ENCODE data around the gene CCNY.
"Not testable (repeated sequence)": the region's sequence is repeated elsewhere in the genome, so short reads cannot be mapped to it uniquely, and the experiment has no call there.

CCNY gene

DNA sequence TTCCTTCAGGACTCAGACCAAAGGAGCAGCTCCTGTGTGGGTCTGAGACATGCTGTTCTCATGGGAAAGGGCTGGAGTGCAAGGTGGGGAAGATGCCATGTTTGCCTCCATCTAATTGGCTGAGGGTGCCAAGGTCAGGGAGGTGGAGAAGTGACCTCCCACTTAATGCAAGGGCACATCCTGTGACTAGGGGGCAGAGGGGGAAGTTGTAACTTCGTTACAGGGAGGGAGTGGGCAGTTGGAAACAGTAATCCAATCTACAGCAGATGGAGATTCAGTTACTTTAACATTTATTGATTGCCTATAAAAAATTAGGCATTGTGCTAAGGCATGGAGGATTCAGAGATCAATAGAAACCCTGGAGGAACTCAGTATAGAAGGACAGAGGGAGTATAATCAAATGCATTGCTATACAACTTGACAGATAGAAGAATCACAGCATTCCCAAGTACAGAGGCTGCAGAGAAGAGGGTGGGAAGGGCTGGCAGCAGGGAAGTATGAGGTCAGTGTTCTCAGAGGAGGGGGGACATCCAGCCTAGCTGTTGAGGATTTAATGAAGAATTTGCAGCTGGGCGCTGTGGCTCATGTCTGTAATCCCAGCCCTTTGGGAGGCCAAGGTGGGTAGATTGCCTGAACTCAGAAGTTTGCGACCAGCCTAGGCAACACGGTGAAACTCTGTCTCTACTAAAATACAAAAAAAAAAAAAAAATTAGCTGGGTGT is 75.9 kb downstream of the CCNY start:
- DNase-seq = peak; percentile 58

DNA sequence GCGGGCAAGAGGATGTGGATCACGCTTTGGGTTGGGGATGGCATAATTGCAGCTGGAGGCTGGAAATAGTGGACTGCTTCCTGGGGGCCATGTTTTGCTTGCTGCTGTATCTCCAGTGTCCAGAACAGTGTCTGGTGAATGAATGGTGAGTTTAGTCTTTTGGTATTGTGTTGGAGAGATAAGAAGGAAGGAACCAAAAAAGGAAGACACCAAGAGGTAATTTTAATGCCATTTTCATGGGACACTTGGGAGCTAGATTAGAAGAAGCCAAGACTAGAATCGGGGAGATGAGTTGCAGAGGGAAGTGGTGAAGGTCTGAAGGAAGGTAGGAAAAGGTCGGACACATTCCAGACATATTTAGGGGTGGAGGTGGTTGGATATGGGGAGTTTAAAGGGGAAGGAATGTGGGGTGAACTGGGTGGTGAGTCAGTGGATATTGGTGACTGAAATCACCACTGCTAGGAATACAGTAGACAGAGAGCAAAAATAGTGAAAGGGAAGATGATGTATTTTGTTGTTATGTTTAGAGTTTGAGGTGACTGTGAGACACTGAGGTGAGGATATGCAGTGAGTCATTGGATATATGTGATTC is 76.7 kb downstream of the CCNY start:
- no peak for DNase-seq

DNA sequence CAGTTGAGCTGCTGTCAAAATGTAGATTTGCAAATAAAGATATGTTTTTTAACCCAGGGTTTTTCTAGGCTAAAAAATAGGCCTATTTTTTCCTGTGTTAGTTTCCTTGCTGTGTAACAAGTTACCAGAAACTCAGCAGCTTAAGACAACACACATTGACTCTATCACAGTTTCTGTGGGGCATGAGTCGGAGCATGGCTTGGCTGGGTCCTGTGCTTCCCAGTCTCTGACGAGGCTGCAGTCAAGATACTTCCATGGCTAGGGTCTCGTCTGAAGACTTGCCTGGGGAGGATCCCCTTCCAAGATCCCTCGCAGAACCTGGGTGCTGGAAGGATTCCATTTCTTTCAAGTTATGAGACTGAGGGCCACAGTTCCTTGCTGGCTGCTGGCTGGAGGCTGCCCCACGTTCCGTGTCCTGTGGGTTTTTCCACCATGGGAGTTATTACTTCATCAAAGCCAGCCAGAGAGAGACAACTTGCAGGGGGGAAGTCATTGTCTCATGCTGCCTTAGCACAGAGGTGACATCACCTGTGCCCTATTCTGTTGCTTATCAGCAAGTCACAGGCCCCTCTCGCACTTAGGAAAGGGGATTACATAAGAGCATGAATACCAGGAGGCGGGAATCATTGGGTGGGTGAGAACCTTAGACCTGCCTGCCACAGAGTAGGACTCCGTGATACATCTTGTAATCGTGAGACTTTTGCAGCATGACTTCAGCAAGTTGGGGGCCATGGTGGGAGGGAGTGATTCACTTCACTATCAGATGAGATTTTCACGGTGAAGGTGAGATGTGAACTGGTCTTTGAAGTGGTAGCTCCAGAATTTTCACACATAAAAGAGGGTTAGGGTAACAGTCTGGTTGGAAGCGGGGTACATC is 77.9 kb downstream of the CCNY start:
- no peak for DNase-seq

DNA sequence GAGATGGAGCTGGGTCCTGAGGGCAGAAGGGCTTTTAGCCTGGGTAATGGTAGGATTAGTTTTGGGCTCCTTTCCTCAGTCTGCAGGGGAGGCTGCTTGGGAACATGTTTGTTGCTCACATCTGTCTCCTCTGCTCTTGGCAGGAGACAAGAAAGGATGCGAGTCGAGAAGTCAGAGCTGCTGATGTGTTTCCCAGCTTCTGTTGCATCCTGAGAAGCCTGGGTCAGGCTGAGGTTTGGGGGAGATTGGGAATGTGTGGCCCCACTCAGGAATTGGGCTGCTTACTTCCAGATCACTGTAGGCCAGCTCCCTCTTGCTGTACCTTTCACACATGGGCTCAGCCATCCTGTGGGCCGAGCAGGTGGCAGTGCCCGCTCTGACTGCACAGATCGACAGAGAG is 79.2 kb downstream of the CCNY start:
- no peak for DNase-seq

DNA sequence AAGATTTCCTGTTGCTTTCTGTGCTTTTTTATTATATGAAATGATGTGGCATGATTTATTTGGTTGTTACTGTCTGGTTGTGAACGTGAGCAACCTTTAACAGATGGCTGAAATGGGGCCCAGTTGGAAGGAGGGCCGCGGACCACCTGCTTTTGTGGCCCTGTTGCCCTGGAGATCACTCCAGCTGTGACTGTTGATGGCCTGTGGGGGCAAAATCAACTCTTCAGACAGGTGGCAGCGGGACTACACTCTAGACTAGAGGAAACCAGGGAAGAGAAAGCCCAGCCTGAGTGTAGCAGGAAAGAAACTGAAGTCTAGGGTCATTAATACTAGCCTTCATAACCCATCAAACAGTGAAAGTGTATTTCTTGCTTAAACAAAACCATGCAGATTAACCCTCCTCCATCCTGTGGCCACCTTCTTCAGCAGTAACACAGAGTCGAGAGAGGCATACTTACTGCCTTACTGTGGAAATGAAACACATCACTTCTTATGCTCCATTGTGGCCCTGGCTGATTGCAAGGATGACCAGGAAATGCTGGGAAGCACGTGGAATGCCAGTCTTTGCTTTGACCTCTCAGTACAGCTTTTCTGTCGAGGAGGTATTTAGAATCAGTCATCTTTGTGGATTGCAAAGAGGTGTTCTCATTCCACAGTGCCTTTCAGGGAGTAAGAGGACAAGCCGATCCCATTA is 80.5 kb downstream of the CCNY start:
- DNase-seq = peak; percentile 75

DNA sequence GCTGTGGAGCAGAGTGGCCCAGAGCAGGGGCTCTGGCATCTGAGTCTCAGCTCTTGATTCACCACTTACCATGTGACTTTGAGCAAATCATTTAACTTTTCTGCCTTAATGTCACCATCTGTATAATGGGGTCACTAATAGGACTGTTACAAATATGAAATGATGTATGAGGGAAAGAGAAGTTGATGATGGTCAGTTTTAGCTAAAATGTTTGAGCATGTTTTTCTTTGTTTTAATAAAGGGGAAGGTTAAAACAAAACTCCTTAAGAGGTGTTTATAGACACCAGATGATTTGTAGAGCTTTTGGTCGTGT is 81.0 kb downstream of the CCNY start:
- DNase-seq = no peak

DNA sequence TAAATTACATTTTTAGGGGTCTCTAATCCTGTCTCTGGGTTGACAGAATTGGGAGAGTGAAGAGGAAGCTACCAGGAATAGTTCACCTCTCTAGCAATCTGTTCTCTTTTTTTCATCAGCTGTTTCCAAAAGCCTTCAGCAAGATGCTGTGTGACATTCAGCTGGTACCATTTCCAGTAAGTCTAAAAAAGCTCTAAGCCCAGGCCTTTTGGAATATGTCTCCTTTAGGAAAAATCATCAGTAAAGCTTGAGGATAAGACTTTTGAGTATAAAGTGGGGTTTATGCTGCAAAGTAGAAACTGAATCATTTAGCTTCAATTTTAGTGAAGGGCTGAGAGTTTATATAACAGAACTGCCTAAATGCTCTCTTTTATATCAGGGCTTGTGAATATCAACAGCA is 81.5 kb downstream of the CCNY start:
- DNase-seq = no peak

DNA sequence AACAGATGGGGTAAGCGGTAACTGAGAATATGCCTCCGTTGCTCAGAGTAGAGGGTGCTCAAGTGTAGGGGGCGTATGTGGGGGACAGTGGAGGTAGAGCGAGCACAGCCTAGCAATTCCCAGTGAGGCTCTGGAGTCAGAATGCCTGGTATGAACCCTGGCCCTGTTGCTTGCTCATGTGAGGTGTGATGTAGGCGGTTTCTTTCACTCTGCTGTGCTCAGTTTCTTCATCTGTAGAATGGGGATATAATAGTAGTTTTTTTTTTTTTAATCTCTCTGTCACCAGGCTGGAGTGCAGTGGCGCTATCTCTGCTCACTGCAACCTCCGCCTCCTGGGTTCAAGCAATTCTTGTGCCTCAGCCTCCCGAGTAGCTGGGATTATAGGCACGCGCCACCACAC is 82.3 kb downstream of the CCNY start:
- DNase-seq = not testable (repeated sequence)

DNA sequence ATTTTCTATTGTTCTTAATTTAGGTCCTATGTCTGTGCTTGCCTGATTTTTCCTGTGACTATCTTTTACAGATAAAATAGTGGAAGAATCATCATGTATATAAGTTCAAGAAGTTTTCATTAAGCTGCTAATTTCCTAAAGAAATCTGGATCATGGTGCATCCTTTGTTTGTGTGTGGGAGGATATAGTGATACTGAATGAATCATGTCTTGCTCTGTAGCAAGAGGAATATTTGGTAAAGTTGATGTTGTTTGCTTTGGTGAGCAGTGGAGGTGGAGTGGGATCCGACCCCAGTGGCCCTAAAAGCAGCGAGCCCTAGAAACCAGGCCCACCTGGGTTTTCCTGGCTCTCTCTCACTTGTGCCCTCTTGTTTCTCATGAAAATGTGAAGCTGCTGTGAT is 83.7 kb downstream of the CCNY start:
- DNase-seq = no peak

DNA sequence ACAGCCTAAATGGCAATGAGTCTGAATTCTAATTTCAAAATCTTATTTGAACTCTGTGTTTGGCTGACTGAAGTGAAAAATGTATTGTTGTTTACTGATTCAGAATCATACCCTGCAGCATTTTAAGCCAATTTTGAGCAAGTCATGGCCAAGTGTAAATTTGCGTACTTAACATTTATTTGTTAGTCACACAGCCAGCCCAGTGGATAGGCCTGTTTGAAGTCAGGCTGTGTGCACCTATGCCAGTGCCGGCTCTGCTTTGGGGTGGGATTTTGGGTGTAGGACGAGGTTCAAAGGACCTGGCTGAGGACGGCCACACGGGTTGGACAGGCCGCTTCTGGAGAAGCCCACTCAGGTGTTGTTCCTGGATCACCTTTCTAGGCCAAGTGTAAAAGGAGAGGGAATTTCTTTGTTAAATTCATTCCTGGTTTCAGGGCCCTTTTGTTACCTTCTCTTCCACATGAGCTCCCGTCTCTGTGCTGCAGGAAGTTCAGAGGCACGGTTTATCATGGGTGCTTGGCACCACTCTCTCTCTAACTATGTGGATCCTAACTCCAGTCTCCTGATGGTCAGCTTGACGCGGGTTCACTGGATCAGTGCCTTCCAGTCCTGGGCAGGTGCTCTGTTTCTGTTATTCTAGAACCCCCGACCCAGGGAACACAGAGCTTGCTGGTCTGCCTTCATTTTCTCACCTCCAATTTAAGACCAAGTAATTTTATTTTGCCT is 84.7 kb downstream of the CCNY start:
- no peak for DNase-seq

DNA sequence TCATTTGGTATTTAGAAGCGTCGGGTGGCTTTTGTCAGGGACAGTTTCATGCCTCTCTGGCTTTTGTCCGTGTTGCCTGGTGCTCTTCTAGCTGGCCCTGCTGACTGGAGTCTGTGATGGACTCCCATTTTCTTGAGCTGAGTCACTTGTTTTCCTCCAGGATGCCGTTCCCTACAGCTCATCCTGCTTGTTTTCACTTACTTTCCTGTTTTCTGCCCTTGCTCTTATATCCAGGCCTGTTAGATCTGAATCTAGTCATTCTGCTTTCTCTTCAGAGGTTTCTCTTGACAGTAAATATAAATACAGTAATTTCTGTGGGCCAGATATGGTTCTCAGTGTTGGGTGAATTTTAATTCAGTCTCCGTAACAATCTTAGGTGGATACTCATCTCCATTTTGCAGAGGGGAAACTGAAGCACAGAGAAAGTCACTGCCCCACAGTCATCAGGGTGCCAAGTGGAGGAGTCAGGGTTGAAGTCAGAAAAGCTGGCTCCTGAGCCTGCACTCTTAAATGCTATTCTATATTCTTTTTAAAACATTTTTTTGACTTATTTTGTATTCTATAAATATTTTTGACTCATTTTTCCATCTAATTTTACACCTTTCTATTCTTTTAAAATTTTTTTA is 85.4 kb downstream of the CCNY start:
- DNase-seq = no peak

DNA sequence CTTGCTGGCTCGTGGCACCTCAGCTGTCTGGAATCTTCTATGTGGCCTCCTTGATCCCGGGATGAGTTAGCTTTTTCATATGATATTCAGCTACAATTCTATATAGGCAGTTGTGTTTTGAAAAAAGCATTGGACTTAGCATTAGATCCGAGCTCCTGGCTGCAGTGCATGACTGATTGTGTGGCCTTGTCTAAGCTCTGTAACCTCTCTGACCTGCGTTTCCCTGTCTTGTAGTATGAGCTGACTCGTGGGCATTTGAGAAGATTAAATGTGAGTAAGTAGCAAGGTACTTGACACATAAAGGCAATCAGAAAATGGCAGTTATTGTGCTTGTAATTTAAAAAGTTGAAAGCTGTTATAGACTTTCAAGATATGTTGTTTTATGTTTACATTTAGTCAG is 85.9 kb downstream of the CCNY start:
- peak; percentile 43 for DNase-seq

DNA sequence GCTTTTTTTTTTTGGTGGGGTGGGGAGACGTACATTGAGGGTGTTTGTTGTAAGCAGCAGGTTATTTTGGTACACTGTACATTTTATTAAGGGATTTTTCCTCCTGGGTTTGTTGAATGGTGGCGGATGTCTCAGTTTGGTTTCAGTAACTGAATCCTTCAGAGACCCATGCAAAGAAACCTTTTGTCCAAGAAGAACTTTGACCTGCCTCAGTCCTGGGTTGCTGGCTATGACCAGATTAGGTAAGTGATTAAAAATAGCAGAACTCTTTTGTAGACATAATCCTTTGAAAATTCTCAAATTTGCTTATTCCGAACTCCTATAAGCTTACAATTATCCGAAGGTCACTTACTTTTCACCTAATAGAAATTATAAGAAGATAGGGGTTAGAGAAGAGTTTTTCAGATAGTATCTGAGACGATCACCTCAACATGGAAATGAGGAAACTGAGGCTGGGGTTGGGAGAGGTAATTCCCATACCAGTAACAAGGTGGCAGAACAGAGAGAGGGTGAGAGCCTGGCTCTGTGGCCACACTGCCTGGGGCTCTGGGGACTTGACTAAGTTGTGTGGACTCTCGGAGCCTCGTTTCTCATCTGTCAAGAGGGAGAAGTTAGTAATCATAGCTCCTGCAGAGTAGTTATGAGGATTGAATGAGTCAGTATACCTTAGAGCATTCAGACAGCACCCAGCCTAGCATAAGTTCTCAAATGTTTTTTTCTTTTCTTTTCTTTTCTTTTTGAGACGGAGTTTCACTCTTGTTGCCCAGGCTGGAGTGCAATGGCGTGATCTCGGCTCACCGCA is 87.4 kb downstream of the CCNY start:
- no peak for DNase-seq

DNA sequence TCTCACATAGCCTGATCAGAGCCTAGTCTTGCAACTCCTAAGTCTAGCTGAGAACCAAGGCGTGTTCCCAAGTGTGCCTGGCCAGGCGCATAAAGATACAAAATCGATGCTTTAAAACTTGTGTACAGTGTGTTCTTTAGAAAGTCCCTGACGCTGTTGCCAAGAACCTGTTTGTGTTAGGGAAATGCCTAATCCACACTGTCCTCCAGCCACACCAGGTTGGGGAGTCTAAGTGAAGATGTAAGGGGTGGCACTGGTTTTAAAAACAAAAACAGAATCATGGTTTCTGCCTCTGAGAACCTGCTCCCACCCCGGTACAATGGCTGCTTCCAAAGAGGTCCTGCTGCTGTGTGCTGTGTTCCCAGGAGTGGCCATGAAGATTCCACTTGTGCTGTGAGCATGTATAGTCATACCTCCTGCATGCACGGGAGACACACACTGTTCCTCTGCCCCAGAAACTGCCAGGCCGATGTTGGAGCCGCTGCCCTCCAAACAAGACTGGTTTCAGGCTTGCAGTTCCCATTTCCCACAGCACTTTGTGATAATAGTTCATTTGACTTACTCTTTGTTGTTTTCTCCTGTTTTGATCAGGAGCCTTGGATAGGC is 88.5 kb downstream of the CCNY start:
- DNase-seq = no peak

DNA sequence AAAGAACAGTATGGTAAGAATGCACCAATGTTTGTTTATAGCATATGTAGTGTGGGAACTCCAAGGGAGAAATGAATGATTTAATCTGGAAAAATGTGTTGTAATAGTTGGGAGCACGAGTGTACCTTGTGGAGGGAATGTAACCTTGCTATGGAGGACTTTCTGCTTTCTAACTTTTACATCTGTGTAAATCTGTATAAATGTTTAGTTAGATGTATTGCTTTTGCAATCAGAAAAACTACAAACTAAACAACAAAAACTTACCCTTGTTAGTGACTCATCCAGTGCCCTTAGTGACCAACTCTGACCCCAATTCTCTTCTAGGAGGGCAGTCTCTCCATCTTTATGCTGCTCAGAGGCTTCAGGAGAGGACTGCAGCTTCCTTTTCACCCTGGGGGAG is 89.3 kb downstream of the CCNY start:
- DNase-seq = no peak

DNA sequence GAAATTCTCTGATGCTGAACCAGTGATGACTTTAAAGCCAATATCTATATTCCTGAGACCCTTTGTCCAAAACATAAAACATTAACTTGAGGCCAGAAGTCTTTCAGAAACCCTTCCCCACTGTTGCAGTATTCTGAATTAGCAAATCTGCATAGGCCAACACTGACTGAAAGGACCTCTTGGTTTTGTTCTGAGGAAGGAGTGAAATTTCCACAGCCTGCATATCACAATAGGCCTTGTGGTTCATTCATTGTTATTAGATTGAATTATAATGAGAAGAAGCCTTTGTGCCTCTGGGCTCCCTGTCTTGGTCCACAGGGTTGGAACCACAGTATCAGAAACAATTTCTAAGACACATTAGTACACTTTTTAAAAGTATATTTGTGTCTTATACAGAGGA is 90.3 kb downstream of the CCNY start:
- DNase-seq = no peak

DNA sequence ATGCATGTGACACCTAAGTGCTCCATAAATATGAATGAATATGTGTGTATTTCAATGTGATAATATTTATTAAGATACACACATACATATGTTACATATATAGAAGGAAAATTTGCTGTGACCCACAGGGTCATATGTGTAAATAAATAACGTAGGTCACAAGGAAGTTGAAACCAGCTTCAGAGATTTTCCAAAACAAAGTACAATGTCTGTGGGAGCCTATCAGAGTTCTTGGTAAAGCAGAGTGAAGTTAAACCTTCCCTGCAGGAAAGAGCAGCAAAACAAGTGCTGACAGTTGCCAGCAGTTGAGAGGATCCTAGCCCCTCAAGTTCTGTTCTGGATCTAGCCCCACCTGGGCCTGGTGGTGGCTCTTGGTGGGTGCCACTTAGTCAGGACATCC is 91.2 kb downstream of the CCNY start:
- no peak for DNase-seq

DNA sequence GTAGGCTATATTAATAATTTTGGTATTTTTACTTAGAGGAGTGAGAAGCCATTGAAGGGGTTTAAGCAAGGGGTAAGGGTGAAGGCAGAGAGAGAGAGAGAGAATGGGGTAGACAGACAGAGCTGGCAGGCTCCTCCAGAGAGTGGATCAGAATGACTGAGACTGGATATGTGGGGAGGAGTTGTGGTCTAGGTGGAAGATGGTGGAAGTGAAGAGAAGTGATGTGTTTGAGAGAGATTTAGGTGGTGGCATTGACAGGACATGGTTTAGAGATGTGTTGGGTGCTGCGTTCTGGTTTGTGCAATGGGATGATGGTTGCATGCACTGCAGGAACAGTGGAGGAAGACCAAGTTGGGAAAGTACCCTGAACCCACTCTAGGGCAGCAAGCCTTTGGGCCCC is 92.2 kb downstream of the CCNY start:
- no peak for DNase-seq

DNA sequence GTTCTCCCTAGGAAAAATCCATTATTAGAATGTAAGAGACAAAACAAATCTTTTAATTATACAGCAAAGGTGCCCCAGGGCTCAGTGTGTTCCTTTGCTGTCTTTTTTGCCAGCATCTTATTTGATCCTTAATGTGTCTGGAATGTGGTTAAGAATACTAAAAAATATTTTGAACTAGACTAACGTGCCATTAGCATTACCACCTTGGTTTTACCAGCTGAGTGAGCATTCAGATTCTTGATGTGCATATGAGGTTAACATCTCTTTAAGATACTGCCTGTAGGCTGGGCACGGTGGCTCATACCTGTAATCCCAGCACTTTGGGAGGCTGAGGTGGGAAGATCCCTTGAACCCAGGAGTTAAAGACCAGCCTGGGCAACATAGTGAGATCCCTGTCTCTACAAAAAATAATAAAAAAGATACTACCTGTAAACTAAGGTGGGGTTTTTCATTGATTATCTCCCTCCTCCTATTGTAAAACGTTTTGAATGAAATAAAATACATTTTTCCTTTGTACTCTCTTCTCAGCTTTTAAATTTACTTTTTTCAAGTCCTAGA is 96.6 kb downstream of the CCNY start:
- DNase-seq = no peak

DNA sequence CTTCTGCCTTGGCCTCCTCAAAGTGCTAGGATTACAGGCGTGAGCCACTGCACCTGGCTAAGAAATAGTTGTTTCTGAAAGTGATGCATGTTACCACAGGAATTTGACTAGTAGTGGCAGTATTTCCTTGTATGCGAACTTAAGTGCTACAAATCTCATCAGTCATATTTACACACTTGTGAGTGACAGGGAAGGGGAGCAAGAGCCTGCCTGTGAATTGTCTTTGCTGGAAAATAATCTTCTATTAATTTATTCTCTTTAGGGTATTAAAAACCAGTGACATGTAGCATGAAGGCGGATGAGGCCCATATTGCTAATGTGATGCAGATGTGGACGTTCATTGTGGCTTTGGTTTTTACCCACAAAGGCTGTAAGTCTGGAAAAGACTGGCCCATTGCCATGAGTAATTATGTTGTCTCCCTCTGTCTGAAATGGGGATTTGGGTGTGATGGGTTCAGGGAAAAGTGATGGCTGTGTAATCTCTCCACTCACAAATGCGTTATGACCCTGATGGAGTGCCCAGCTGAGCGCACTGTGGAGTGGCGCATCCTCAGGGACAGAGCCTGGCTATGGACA is 97.6 kb downstream of the CCNY start:
- peak; percentile 60 for DNase-seq
